ENCODE results near the gene TPM4. TPM values are rescaled to one million over a fixed set of nuclear protein-coding genes. Genes with fewer than 3 reads are reported as not detected.

Gene TPM4
- total and polyA plus RNA-seq, 2 of the 13 experiments (the other 11 are each of a cell fraction or from before 2014, with no cell fraction given) = 180 to 188 TPM

DNA sequence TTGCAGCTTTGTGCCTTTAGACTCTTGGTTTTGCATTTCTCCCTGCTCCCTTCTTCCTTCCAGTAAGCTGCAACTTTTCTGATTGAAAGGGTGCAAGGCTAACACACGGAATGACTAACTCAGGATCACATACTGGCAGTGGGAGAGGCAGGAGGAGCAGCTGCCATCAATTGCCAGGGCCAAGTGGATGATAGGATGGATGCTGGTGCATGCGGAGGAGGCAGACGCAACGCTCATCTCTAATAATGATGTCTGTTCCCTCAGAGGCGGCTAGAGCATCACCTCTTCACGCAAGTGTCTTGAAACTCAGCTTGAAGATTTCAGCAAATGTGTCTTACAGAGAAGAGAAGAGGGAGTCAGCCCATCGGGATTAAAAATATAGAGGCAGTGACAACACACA, 49.5 kb upstream of the TPM4 start (continued):
- TF ChIP-seq SRSF4 (IDR thresholded peaks at IDR 0.05; ENCODE audit: low read depth, low read length, poor library complexity, severe bottlenecking) (no peak), NR2F6 (IDR thresholded peaks at IDR 0.05) (no peak), NR2F6 (CRISPR knock-in tag; IDR thresholded peaks at IDR 0.05) (no peak), ZFAT (CRISPR knock-in tag; conservative IDR thresholded peaks at IDR 0.05) (no peak), ZNF460 (CRISPR knock-in tag; IDR thresholded peaks at IDR 0.05; ENCODE audit: borderline replicate concordance) (no peak), ZNF589 (CRISPR knock-in tag; conservative IDR thresholded peaks at IDR 0.05) (no peak), HNRNPUL1 (IDR thresholded peaks at IDR 0.05; ENCODE audit: low read depth, low read length) (no peak), ZNF720 (CRISPR knock-in tag; IDR thresholded peaks at IDR 0.05) (no peak), CBFB (CRISPR knock-in tag; IDR thresholded peaks at IDR 0.05) (no peak)
- TF ChIP-seq, protein P1, sequence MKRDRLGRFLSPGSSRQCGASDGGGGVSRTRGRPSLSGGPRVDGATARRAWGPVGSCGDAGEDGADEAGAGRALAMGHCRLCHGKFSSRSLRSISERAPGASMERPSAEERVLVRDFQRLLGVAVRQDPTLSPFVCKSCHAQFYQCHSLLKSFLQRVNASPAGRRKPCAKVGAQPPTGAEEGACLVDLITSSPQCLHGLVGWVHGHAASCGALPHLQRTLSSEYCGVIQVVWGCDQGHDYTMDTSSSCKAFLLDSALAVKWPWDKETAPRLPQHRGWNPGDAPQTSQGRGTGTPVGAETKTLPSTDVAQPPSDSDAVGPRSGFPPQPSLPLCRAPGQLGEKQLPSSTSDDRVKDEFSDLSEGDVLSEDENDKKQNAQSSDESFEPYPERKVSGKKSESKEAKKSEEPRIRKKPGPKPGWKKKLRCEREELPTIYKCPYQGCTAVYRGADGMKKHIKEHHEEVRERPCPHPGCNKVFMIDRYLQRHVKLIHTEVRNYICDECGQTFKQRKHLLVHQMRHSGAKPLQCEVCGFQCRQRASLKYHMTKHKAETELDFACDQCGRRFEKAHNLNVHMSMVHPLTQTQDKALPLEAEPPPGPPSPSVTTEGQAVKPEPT (CRISPR knock-in tag; IDR thresholded peaks at IDR 0.05; ENCODE audit: low read depth) = no peak
- TF ChIP-seq, protein P2, sequence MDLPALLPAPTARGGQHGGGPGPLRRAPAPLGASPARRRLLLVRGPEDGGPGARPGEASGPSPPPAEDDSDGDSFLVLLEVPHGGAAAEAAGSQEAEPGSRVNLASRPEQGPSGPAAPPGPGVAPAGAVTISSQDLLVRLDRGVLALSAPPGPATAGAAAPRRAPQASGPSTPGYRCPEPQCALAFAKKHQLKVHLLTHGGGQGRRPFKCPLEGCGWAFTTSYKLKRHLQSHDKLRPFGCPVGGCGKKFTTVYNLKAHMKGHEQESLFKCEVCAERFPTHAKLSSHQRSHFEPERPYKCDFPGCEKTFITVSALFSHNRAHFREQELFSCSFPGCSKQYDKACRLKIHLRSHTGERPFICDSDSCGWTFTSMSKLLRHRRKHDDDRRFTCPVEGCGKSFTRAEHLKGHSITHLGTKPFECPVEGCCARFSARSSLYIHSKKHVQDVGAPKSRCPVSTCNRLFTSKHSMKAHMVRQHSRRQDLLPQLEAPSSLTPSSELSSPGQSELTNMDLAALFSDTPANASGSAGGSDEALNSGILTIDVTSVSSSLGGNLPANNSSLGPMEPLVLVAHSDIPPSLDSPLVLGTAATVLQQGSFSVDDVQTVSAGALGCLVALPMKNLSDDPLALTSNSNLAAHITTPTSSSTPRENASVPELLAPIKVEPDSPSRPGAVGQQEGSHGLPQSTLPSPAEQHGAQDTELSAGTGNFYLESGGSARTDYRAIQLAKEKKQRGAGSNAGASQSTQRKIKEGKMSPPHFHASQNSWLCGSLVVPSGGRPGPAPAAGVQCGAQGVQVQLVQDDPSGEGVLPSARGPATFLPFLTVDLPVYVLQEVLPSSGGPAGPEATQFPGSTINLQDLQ (CRISPR knock-in tag; IDR thresholded peaks at IDR 0.05) = no peak
- TF ChIP-seq, protein P3, sequence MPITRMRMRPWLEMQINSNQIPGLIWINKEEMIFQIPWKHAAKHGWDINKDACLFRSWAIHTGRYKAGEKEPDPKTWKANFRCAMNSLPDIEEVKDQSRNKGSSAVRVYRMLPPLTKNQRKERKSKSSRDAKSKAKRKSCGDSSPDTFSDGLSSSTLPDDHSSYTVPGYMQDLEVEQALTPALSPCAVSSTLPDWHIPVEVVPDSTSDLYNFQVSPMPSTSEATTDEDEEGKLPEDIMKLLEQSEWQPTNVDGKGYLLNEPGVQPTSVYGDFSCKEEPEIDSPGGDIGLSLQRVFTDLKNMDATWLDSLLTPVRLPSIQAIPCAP (CRISPR knock-in tag; IDR thresholded peaks at IDR 0.05; ENCODE audit: low read depth) = no peak
- TF ChIP-seq, protein P4, sequence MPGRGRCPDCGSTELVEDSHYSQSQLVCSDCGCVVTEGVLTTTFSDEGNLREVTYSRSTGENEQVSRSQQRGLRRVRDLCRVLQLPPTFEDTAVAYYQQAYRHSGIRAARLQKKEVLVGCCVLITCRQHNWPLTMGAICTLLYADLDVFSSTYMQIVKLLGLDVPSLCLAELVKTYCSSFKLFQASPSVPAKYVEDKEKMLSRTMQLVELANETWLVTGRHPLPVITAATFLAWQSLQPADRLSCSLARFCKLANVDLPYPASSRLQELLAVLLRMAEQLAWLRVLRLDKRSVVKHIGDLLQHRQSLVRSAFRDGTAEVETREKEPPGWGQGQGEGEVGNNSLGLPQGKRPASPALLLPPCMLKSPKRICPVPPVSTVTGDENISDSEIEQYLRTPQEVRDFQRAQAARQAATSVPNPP (CRISPR knock-in tag; IDR thresholded peaks at IDR 0.05) = no peak

All from HepG2 (cell line).